IMR-90 (cell line): ENCODE measurements around the gene PTPRCAP. TPM values are rescaled to one million over a fixed set of nuclear protein-coding genes. Genes with fewer than 3 reads are reported as not detected.

ENCODE experiments used
- ATAC-seq: fragments of 200-7000 bp; cut with Tn5 transposase; 2 replicates; pipeline ENCODE4 v1.9.1; 2020; ENCODE audit warnings: low read depth, mild to moderate bottlenecking, moderate library complexity
- BruUV-seq: library from RNA; stranded (reverse); fragments of 400-500 nt; replicated peaks from 2 replicates; lab custom pipeline; 2021; lab: Mats Ljungman, UMichigan
- CTCF ChIA-PET: fragments of 300-600 bp; formaldehyde crosslinking; extraction: SDS; loops from one replicate; lab custom pipeline; 2021; ENCODE audit warnings: antibody characterized with exemption; lab: Yijun Ruan, JAX
- POLR2A ChIA-PET: fragments of 300-600 bp; sonication (Branson Sonifier 250); formaldehyde crosslinking; loops from one replicate; lab custom pipeline; 2022; ENCODE audit warnings: antibody characterized with exemption; ENCODE audit not compliant: unreplicated experiment; lab: Charles Lee
- DNase-seq: peaks from one replicate; pipeline ENCODE4 v3.0.0; 2013
- H2AFZ ChIP-seq: replicated peaks from 2 replicates; pipeline ENCODE3; 2013; ENCODE audit warnings: low read length, mild to moderate bottlenecking; ENCODE audit not compliant: poor library complexity
- H2AK5ac ChIP-seq: 2 replicates; pipeline ENCODE4 v1.6.1; 2013; ENCODE audit warnings: low read depth, low read length, inconsistent platforms
- H2AK9ac ChIP-seq: replicated peaks from 2 replicates; pipeline ENCODE3; 2013; ENCODE audit warnings: mild to moderate bottlenecking, low read depth, low read length, moderate library complexity; ENCODE audit not compliant: poor library complexity
- H2BK120ac ChIP-seq: 2 replicates; pipeline ENCODE4 v1.6.1; 2013; ENCODE audit warnings: low read depth, low read length, inconsistent platforms
- H2BK15ac ChIP-seq: 3 replicates; pipeline ENCODE4 v1.6.1; 2013; ENCODE audit warnings: low read depth, low read length, inconsistent platforms
- H2BK20ac ChIP-seq: 2 replicates; pipeline ENCODE4 v1.6.1; 2013; ENCODE audit warnings: low read depth, mild to moderate bottlenecking, inconsistent platforms, low read length, moderate library complexity
- H2BK5ac ChIP-seq: 2 replicates; pipeline ENCODE4 v1.6.1; 2013; ENCODE audit warnings: mild to moderate bottlenecking, low read depth, low read length, inconsistent platforms; ENCODE audit not compliant: poor library complexity, severe bottlenecking
- H3K14ac ChIP-seq: replicated peaks from 2 replicates; pipeline ENCODE4 v1.6.1; 2013; ENCODE audit warnings: low read depth, low read length, inconsistent platforms
- H3K18ac ChIP-seq: 2 replicates; pipeline ENCODE4 v1.6.1; 2013; ENCODE audit warnings: low read depth, low read length, control low read depth
- H3K23ac ChIP-seq: 2 replicates; pipeline ENCODE4 v1.6.1; 2013; ENCODE audit warnings: low read depth, low read length, inconsistent platforms
- H3K27ac ChIP-seq: 2 replicates; pipeline ENCODE4 v1.5.1; 2013; ENCODE audit warnings: mild to moderate bottlenecking, control low read depth, low read length; ENCODE audit not compliant: insufficient read depth
- H3K27me3 ChIP-seq: 2 replicates; pipeline ENCODE4 v1.6.1; 2013; ENCODE audit warnings: low read length; ENCODE audit not compliant: control insufficient read depth, insufficient read depth
- H3K36me3 ChIP-seq: 2 replicates; pipeline ENCODE4 v1.6.1; 2013; ENCODE audit warnings: low read length, mixed read lengths; ENCODE audit not compliant: control insufficient read depth, insufficient read depth
- H3K4ac ChIP-seq: 2 replicates; pipeline ENCODE4 v1.6.1; 2013; ENCODE audit warnings: low read depth, low read length, inconsistent platforms
- H3K4me1 ChIP-seq: 2 replicates; pipeline ENCODE4 v1.6.1; 2013; ENCODE audit warnings: low read length, mixed read lengths; ENCODE audit not compliant: control insufficient read depth, insufficient read depth
- H3K4me2 ChIP-seq: 2 replicates; pipeline ENCODE4 v1.6.1; 2013; ENCODE audit warnings: low read depth, mild to moderate bottlenecking, control low read depth, low read length, moderate library complexity
- H3K4me3 ChIP-seq: 2 replicates; pipeline ENCODE4 v1.5.1; 2013; ENCODE audit warnings: low read depth, mild to moderate bottlenecking, control low read depth, low read length, moderate library complexity; ENCODE audit not compliant: insufficient read depth
- H3K56ac ChIP-seq: 2 replicates; pipeline ENCODE4 v1.6.1; 2013; ENCODE audit warnings: low read length, inconsistent platforms; ENCODE audit not compliant: insufficient read depth; ENCODE audit errors: extremely low read depth
- H3K79me1 ChIP-seq, 2 experiments: 2 replicates each; pipeline ENCODE4 v1.6.1; 2013; ENCODE audit warnings: low read length in 2 of 2, inconsistent platforms in 1 of 2, low read depth in 1 of 2
- H3K9ac ChIP-seq: 2 replicates; pipeline ENCODE4 v1.6.1; 2013; ENCODE audit warnings: low read depth, low read length, control low read depth
- H3K9me1 ChIP-seq: 2 replicates; pipeline ENCODE4 v1.6.1; 2013; ENCODE audit warnings: low read length, inconsistent platforms; ENCODE audit not compliant: insufficient read depth
- H3K9me3 ChIP-seq: 2 replicates; pipeline ENCODE4 v1.6.1; 2013; ENCODE audit warnings: low read length; ENCODE audit not compliant: control insufficient read depth, insufficient read depth
- H4K20me1 ChIP-seq: 2 replicates; pipeline ENCODE4 v1.6.1; 2013; ENCODE audit warnings: low read length, inconsistent platforms; ENCODE audit not compliant: insufficient read depth
- H4K5ac ChIP-seq: 2 replicates; pipeline ENCODE4 v1.6.1; 2013; ENCODE audit warnings: mild to moderate bottlenecking, low read depth, low read length, control low read depth
- H4K8ac ChIP-seq, 2 experiments: 2 replicates each; pipeline ENCODE4 v1.6.1; 2013; ENCODE audit warnings: low read depth in 2 of 2, low read length in 2 of 2, control low read depth in 1 of 2, inconsistent platforms in 1 of 2
- H4K91ac ChIP-seq: 2 replicates; pipeline ENCODE4 v1.6.1; 2013; ENCODE audit warnings: low read depth, low read length, inconsistent platforms; ENCODE audit not compliant: insufficient read depth
- BHLHE40 ChIP-seq: fragments of 150-350 bp; IDR thresholded peaks from 2 replicates; pipeline ENCODE4 v1.6.1; 2016; ENCODE audit warnings: mild to moderate bottlenecking, low read depth, low read length
- CEBPB ChIP-seq: IDR thresholded peaks from 2 replicates; pipeline ENCODE4 v1.6.1; 2012; ENCODE audit warnings: low read depth, low read length, improper control_type of control experiment
- CHD1 ChIP-seq: IDR thresholded peaks from 2 replicates; pipeline ENCODE4 v1.6.1; 2012; ENCODE audit warnings: low read depth, low read length, improper control_type of control experiment
- FOS ChIP-seq: fragments of 150-350 bp; IDR thresholded peaks from 2 replicates; pipeline ENCODE4 v1.6.1; 2016; ENCODE audit warnings: low read depth, low read length
- MAFK ChIP-seq: IDR thresholded peaks from 2 replicates; pipeline ENCODE4 v1.6.1; 2012; ENCODE audit warnings: low read depth, low read length, improper control_type of control experiment
- MAZ ChIP-seq: IDR thresholded peaks from 2 replicates; pipeline ENCODE4 v1.6.1; 2012; ENCODE audit warnings: low read depth, mild to moderate bottlenecking, low read length, improper control_type of control experiment, moderate library complexity, borderline replicate concordance
- MXI1 ChIP-seq: IDR thresholded peaks from 2 replicates; pipeline ENCODE4 v1.6.1; 2012; ENCODE audit warnings: low read depth, mild to moderate bottlenecking, low read length, moderate library complexity, borderline replicate concordance
- NFE2L2 ChIP-seq: fragments of 150-350 bp; IDR thresholded peaks from 2 replicates; pipeline ENCODE4 v1.6.1; 2016; ENCODE audit warnings: low read depth, mild to moderate bottlenecking, low read length
- POLR2A ChIP-seq: IDR thresholded peaks from 2 replicates; pipeline ENCODE4 v1.6.1; 2012; ENCODE audit warnings: mild to moderate bottlenecking, low read depth, low read length
- RAD21 ChIP-seq: IDR thresholded peaks from 2 replicates; pipeline ENCODE4 v1.6.1; 2012; ENCODE audit warnings: low read length, improper control_type of control experiment
- RCOR1 ChIP-seq: IDR thresholded peaks from 2 replicates; pipeline ENCODE4 v1.6.1; 2012; ENCODE audit warnings: mild to moderate bottlenecking, low read length, improper control_type of control experiment; ENCODE audit not compliant: insufficient replicate concordance
- RFX5 ChIP-seq: IDR thresholded peaks from 2 replicates; pipeline ENCODE4 v1.8.0; 2012; ENCODE audit warnings: low read depth, mild to moderate bottlenecking, low read length, moderate library complexity
- SMC3 ChIP-seq: fragments of 150-350 bp; IDR thresholded peaks from 2 replicates; pipeline ENCODE4 v1.6.1; 2016; ENCODE audit warnings: low read depth, mild to moderate bottlenecking, antibody characterized with exemption, low read length, moderate library complexity
- WGBS, 2 experiments: methylation state at CpG; one replicate each; pipeline versions ENCODE4 v1.1.5 to v1.1.7; 2013; ENCODE audit warnings: missing lambda C conversion rate in 2 of 2; ENCODE audit not compliant: insufficient read length in 1 of 2; ENCODE audit errors: extremely low coverage in 2 of 2; 5-methylcytosine and 5-hydroxymethylcytosine counted together
- dilution Hi-C: fragments of 300-500 bp; cut with HindIII; formaldehyde crosslinking; loops from one replicate; pipeline ENCODE4 v1.14.3; 2018; ENCODE audit warnings: low sequenced_read_pairs; ENCODE audit not compliant: unreplicated experiment
- in situ Hi-C: fragments of 300-500 bp; cut with MboI; formaldehyde crosslinking; loops from 3 replicates; pipeline ENCODE4 v1.14.3; 2019; ENCODE audit warnings: low sequenced_read_pairs, inconsistent platforms, mixed read lengths
- intact Hi-C: fragments of 100-400 bp; cut with micrococcal nuclease; formaldehyde crosslinking; loops from 2 replicates; pipeline ENCODE4 v1.10.0; 2022
- polyA plus RNA-seq, 3 experiments: library from polyadenylated mRNA; depleted of rRNA; stranded (reverse); fragments of >200 nt; gene quantifications; 2 replicates each; pipeline ENCODE4 v1.2.3, GENCODE V29; 2012; ENCODE audit warnings: low replicate concordance in 1 of 3
- total RNA-seq: library from RNA; depleted of rRNA; stranded (reverse); fragments of >200 nt; gene quantifications from 2 replicates; pipeline ENCODE4 v1.2.3, GENCODE V29; 2012
- TF ChIP-seq, protein P1 (sequence below): fragments of 150-350 bp; IDR thresholded peaks from 2 replicates; pipeline ENCODE4 v1.6.1; 2016; ENCODE audit warnings: low read depth, mild to moderate bottlenecking, low read length, moderate library complexity, borderline replicate concordance
- TF ChIP-seq, protein P2 (sequence below): conservative IDR thresholded peaks from 2 replicates; pipeline ENCODE4 v1.5.1; 2012; ENCODE audit warnings: mild to moderate bottlenecking, low read depth, low read length, improper control_type of control experiment
- TF ChIP-seq, protein P3 (sequence below): fragments of 150-350 bp; IDR thresholded peaks from 2 replicates; pipeline ENCODE4 v1.6.1; 2017; ENCODE audit warnings: mild to moderate bottlenecking, antibody characterized with exemption, low read length, low read depth

PTPRCAP gene
- total and polyA plus RNA-seq, 2 of the 4 experiments (the other 2 are of a cell fraction), result 0.24 TPM; not detected in 1

DNA sequence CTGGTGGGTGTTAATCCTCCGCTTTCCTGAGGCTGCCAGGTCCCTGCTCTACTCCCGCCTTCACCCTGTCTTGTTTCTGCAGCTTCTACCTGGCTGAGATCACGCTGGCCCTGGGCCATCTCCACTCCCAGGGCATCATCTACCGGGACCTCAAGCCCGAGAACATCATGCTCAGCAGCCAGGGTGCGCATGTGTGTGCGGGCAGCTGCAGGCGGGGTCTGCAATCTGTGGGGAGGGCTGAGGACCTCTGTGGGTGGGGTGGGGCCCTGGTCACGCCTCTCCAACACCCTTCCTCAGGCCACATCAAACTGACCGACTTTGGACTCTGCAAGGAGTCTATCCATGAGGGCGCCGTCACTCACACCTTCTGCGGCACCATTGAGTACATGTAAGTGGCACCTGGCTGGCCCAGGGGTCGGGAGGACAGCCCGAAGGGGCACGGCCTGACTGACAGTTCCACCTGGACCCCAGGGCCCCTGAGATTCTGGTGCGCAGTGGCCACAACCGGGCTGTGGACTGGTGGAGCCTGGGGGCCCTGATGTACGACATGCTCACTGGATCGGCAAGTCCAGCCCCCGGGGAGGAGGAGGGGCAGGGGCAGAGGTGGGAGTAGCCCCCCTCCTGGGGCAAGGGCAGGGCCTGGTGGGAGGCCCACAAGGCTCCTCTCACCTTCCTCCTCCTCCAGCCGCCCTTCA is 4.7 kb downstream of the PTPRCAP start:
- dilution Hi-C loops (no loop called here), in situ Hi-C loops (no loop called here), intact Hi-C loops (no loop called here)
- Histone ChIP-seq H3K27me3 (no peaks in the 10 kb centered on the region), H4K91ac (no peak overlapping the region), H4K20me1 (no peaks in the 10 kb centered on the region; the same call in 1 of the 2 replicates), H3K23ac (no peak overlapping the region), H3K9ac (no peak overlapping the region), H3K9me3 (no peaks in the 10 kb centered on the region), H2AK5ac (no peak overlapping the region), H3K18ac (no peak overlapping the region), H4K8ac (no peak overlapping the region), H2BK20ac (no peak overlapping the region), H2BK15ac (no peak overlapping the region), H3K56ac (no peak overlapping the region), H3K79me1 (peaks cover 11 to 25% of the 10 kb centered on the region in 2 experiments), H2AFZ (no peak overlapping the region), H3K27ac (no peak overlapping the region), H2AK9ac (no peak overlapping the region), H2BK5ac (no peak overlapping the region), H3K36me3 (peaks cover 36% of the 10 kb centered on the region), H3K4me2 (no peak overlapping the region), H4K5ac (no peak overlapping the region), H3K4me1 (peaks cover 4% of the 10 kb centered on the region; the same call in 1 of the 2 replicates), H3K9me1 (peaks cover 3% of the 10 kb centered on the region; the same call in 1 of the 2 replicates), H3K14ac (no peak overlapping the region), H2BK120ac (no peak overlapping the region), H3K4ac (no peak overlapping the region), H3K4me3 (no peak overlapping the region)
- BruUV-seq, result no TSS peak
- ChIA-PET POLR2A (no interaction called here), CTCF (no interaction called here)
- TF ChIP-seq, protein P1, sequence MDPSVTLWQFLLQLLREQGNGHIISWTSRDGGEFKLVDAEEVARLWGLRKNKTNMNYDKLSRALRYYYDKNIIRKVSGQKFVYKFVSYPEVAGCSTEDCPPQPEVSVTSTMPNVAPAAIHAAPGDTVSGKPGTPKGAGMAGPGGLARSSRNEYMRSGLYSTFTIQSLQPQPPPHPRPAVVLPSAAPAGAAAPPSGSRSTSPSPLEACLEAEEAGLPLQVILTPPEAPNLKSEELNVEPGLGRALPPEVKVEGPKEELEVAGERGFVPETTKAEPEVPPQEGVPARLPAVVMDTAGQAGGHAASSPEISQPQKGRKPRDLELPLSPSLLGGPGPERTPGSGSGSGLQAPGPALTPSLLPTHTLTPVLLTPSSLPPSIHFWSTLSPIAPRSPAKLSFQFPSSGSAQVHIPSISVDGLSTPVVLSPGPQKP, result no peak
- TF ChIP-seq, protein P2, sequence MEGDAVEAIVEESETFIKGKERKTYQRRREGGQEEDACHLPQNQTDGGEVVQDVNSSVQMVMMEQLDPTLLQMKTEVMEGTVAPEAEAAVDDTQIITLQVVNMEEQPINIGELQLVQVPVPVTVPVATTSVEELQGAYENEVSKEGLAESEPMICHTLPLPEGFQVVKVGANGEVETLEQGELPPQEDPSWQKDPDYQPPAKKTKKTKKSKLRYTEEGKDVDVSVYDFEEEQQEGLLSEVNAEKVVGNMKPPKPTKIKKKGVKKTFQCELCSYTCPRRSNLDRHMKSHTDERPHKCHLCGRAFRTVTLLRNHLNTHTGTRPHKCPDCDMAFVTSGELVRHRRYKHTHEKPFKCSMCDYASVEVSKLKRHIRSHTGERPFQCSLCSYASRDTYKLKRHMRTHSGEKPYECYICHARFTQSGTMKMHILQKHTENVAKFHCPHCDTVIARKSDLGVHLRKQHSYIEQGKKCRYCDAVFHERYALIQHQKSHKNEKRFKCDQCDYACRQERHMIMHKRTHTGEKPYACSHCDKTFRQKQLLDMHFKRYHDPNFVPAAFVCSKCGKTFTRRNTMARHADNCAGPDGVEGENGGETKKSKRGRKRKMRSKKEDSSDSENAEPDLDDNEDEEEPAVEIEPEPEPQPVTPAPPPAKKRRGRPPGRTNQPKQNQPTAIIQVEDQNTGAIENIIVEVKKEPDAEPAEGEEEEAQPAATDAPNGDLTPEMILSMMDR, result no peak
- TF ChIP-seq RAD21 (no peak), FOS (no peak), NFE2L2 (no peak), RFX5 (no peak), RCOR1 (no peak), CHD1 (no peak), MAZ (no peak), MXI1 (no peak), CEBPB (no peak), SMC3 (no peak), POLR2A (no peak), BHLHE40 (no peak), MAFK (no peak)
- TF ChIP-seq, protein P3, sequence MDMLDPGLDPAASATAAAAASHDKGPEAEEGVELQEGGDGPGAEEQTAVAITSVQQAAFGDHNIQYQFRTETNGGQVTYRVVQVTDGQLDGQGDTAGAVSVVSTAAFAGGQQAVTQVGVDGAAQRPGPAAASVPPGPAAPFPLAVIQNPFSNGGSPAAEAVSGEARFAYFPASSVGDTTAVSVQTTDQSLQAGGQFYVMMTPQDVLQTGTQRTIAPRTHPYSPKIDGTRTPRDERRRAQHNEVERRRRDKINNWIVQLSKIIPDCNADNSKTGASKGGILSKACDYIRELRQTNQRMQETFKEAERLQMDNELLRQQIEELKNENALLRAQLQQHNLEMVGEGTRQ, result no peak
- DNase-seq (no peak), ATAC-seq (no peak)
- WGBS, 2 experiments, result 95% methylated on average over 4 of the region's 22 CpGs; no CpG with 5 or more reads in 1 of the 2 experiments
